ENCODE measurements around the gene SCYGR3.

The SCYGR3 gene

DNA sequence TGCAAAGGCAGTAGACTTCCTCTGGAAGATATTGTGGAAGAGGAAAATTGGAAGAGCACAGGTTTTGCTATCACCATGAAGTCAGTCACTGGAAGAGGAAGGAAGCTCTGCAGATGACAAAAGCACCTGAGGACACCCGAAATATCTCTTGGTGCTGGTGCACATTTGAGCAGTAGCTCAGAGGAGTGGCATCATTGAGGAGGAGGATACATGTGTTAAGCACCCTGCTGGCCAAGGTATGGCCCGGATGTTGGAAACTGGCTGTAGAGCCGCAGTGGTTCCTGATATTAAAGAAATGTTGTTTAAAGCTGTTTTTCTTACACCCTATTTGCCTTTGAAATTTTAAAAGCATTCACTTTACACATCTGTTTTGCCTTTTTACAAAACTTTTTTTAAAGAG is 48.6 kb downstream of the SCYGR3 start:
- no peak overlapping the region for H3K4me3 ChIP-seq (ENCODE audit: low read depth, low read length)

DNA sequence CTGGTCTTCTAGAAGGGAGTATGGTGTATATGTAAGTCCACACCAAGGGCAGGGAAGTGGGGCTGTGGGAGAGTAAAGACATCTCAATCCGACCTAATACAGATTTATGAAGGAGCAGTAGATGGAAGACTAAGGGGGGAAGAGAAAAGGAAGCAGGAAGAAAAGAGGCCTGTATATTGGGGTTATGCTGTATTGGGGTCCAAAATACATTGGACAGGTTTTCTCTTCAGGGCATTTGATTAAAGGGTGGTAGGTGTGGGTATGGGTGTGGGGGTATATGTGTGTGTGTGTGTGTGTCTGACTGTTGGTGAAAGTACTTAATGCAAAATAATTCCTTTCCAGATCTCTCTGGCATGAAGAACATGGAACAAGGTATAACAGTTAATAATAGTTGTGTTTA is 49.6 kb downstream of the SCYGR3 start:
- no peaks in the 10 kb centered on the region for H3K36me3 ChIP-seq
- peaks cover under 1% of the 10 kb centered on the region; the same call in 1 of the 2 replicates for H3K27me3 ChIP-seq
- H3K4me3 ChIP-seq (ENCODE audit: low read depth, low read length) = no peak overlapping the region
- H3K4me1 ChIP-seq = no peaks in the 10 kb centered on the region
- DNase-seq = no peak
- H3K9me3 ChIP-seq = no peaks in the 10 kb centered on the region
- TF ChIP-seq, protein P1, sequence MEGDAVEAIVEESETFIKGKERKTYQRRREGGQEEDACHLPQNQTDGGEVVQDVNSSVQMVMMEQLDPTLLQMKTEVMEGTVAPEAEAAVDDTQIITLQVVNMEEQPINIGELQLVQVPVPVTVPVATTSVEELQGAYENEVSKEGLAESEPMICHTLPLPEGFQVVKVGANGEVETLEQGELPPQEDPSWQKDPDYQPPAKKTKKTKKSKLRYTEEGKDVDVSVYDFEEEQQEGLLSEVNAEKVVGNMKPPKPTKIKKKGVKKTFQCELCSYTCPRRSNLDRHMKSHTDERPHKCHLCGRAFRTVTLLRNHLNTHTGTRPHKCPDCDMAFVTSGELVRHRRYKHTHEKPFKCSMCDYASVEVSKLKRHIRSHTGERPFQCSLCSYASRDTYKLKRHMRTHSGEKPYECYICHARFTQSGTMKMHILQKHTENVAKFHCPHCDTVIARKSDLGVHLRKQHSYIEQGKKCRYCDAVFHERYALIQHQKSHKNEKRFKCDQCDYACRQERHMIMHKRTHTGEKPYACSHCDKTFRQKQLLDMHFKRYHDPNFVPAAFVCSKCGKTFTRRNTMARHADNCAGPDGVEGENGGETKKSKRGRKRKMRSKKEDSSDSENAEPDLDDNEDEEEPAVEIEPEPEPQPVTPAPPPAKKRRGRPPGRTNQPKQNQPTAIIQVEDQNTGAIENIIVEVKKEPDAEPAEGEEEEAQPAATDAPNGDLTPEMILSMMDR (IDR thresholded peaks at IDR 0.05; ENCODE audit: low read depth, low read length) = no peak

More for the DNA sequence above, 48.6 kb downstream of the SCYGR3 start:
- Histone ChIP-seq H3K27me3 (peaks cover 8% of the 10 kb centered on the region; the same call in 1 of the 2 replicates), H3K36me3 (no peaks in the 10 kb centered on the region), H3K4me1 (no peaks in the 10 kb centered on the region), H3K9me3 (no peaks in the 10 kb centered on the region)
- TF ChIP-seq, protein P1 (IDR thresholded peaks at IDR 0.05; ENCODE audit: low read depth, low read length) = no peak
- no peak for DNase-seq

All from BE2C (cell line).